ENCODE measurements around the gene FGF23.

FGF23 gene

GRCh38 chr12:4386801-4387200 lies 7.3 kb upstream of the FGF23 start:
- H4K20me1 ChIP-seq (ENCODE audit: insufficient read depth, low read length) = no peaks in the 10 kb centered on the region
- no peaks in the 10 kb centered on the region for H3K9me3 ChIP-seq (ENCODE audit: insufficient read depth, low read length, severe bottlenecking)
- ATAC-seq (ENCODE audit: insufficient read depth, low read depth) (no peak), DNase-seq (no peak)
- H3K4me2 ChIP-seq (ENCODE audit: insufficient read depth, low read length) = no peak overlapping the region
- H3K4me1 ChIP-seq (ENCODE audit: insufficient read depth, low read length) = no peaks in the 10 kb centered on the region
- H3K9ac ChIP-seq (ENCODE audit: low read depth, low read length) = no peak overlapping the region
- TF ChIP-seq EZH2 (IDR thresholded peaks at IDR 0.05; ENCODE audit: borderline replicate concordance, low read depth, low read length, severe bottlenecking) = no peak
- TF ChIP-seq CTCF (IDR thresholded peaks at IDR 0.05; ENCODE audit: borderline replicate concordance, extremely low read depth, low read length, poor library complexity, severe bottlenecking) = no peak
- H3K79me2 ChIP-seq (ENCODE audit: insufficient read depth, low read length) = no peaks in the 10 kb centered on the region
- H3K27ac ChIP-seq (ENCODE audit: low read length) = no peak overlapping the region
- H3K36me3 ChIP-seq (ENCODE audit: insufficient read depth, low read length) = no peaks in the 10 kb centered on the region
- H3K4me3 ChIP-seq (ENCODE audit: low read depth in 1 of 2, low read length in 2 of 2) = no peak overlapping the region
- no peak overlapping the region for H2AFZ ChIP-seq (ENCODE audit: low read depth, low read length)
- peaks cover 8% of the 10 kb centered on the region for H3K27me3 ChIP-seq (ENCODE audit: insufficient read depth, low read length, poor library complexity)

DNA sequence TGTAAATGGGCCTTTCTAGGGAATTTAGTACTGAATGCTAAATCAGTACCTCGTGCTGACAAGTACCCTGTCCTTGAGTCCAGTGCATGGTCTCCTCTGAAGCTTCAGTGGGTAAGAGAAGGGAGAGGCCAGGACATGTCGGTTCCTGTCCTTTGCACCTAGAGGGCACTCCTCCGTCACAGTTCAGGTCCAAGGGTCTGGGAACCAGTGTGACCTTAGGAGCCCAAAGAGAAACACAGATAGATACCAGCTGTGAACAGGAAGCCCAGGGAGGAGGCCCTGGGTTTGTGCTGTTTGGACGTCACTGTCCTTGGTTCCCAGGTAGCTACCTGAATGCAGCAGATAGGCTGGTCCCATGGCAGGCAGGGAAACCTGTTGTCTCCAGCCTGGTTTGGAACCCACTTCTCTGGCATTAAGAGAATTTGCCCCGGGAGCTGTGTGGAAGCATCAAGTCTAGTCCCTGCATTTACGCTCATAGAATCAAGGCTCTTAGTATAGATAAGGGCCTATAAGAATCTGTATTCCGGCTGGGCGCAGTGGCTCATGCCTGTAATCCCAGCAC lies 3.9 kb upstream of the FGF23 start:
- no peaks in the 10 kb centered on the region for H4K20me1 ChIP-seq (ENCODE audit: insufficient read depth, low read length)
- H3K4me2 ChIP-seq (ENCODE audit: insufficient read depth, low read length) = no peak overlapping the region
- peaks cover 31% of the 10 kb centered on the region for H3K27me3 ChIP-seq (ENCODE audit: insufficient read depth, low read length, poor library complexity)

GRCh38 chr12:4380332-4380731 lies 820 bp upstream of the FGF23 start:
- no peak overlapping the region for H3K9ac ChIP-seq (ENCODE audit: low read depth, low read length)
- no peak overlapping the region for H2AFZ ChIP-seq (ENCODE audit: low read depth, low read length)
- TF ChIP-seq CTCF (IDR thresholded peaks at IDR 0.05; ENCODE audit: borderline replicate concordance, extremely low read depth, low read length, poor library complexity, severe bottlenecking) = no peak
- TF ChIP-seq EZH2 (IDR thresholded peaks at IDR 0.05; ENCODE audit: borderline replicate concordance, low read depth, low read length, severe bottlenecking) = no peak
- ATAC-seq (ENCODE audit: insufficient read depth, low read depth) (no peak), DNase-seq (no peak)
- H4K20me1 ChIP-seq (ENCODE audit: insufficient read depth, low read length) = no peaks in the 10 kb centered on the region
- no peaks in the 10 kb centered on the region for H3K36me3 ChIP-seq (ENCODE audit: insufficient read depth, low read length)
- peaks cover 26% of the 10 kb centered on the region for H3K27me3 ChIP-seq (ENCODE audit: insufficient read depth, low read length, poor library complexity)
- no peak overlapping the region for H3K4me2 ChIP-seq (ENCODE audit: insufficient read depth, low read length)
- H3K4me1 ChIP-seq (ENCODE audit: insufficient read depth, low read length) = no peaks in the 10 kb centered on the region
- no peaks in the 10 kb centered on the region for H3K79me2 ChIP-seq (ENCODE audit: insufficient read depth, low read length)
- H3K27ac ChIP-seq (ENCODE audit: low read length) = no peak overlapping the region
- no peaks in the 10 kb centered on the region for H3K9me3 ChIP-seq (ENCODE audit: insufficient read depth, low read length, severe bottlenecking)
- H3K4me3 ChIP-seq (ENCODE audit: low read depth in 1 of 2, low read length in 2 of 2) = no peak overlapping the region

More for the DNA sequence above, 3.9 kb upstream of the FGF23 start:
- H2AFZ ChIP-seq (ENCODE audit: low read depth, low read length) = no peak overlapping the region
- TF ChIP-seq CTCF (IDR thresholded peaks at IDR 0.05; ENCODE audit: borderline replicate concordance, extremely low read depth, low read length, poor library complexity, severe bottlenecking) (peak; percentile 40), EZH2 (IDR thresholded peaks at IDR 0.05; ENCODE audit: borderline replicate concordance, low read depth, low read length, severe bottlenecking) (no peak)
- no peak overlapping the region for H3K9ac ChIP-seq (ENCODE audit: low read depth, low read length)
- DNase-seq (no peak), ATAC-seq (ENCODE audit: insufficient read depth, low read depth) (no peak)
- no peaks in the 10 kb centered on the region for H3K79me2 ChIP-seq (ENCODE audit: insufficient read depth, low read length)
- no peaks in the 10 kb centered on the region for H3K4me1 ChIP-seq (ENCODE audit: insufficient read depth, low read length)
- no peaks in the 10 kb centered on the region for H3K36me3 ChIP-seq (ENCODE audit: insufficient read depth, low read length)
- no peak overlapping the region for H3K4me3 ChIP-seq (ENCODE audit: low read depth in 1 of 2, low read length in 2 of 2)
- H3K9me3 ChIP-seq (ENCODE audit: insufficient read depth, low read length, severe bottlenecking) = no peaks in the 10 kb centered on the region
- no peak overlapping the region for H3K27ac ChIP-seq (ENCODE audit: low read length)
